SK-N-SH (cell line): Measurements from ENCODE around the gene KLHL18. TPM values are rescaled to one million over a fixed set of nuclear protein-coding genes. Genes with fewer than 3 reads are reported as not detected.

Source experiments
- CTCF ChIA-PET: fragments of 300-600, 350-600 bp; formaldehyde crosslinking; extraction: SDS; loops from one replicate; lab custom pipeline; 2021; lab: Yijun Ruan, JAX
- POLR2A ChIA-PET: fragments of 350-600 bp; sonication (Branson Sonifier 250); formaldehyde crosslinking; extraction: SDS; loops from one replicate; lab custom pipeline; 2020; ENCODE audit warnings: antibody characterized with exemption, inconsistent platforms; lab: Yijun Ruan, JAX
- DNase-seq: peaks from one replicate; pipeline ENCODE4 v3.0.0; 2012
- H2AFZ ChIP-seq: fragments of 200-600 bp; sonication (generic); 2 replicates; pipeline ENCODE4 v1.8.1; 2016; ENCODE audit warnings: antibody characterized with exemption, mild to moderate bottlenecking, low read depth
- H3F3A ChIP-seq: fragments of 200-600 bp; sonication (generic); replicated peaks from 2 replicates; pipeline ENCODE3; 2016; ENCODE audit warnings: antibody characterized with exemption, mild to moderate bottlenecking; ENCODE audit not compliant: insufficient read depth
- H3K27ac ChIP-seq, 2 experiments: fragments of 200-500 bp in 1 of 2; fragments of 200-600 bp in 1 of 2; sonication (Bioruptor generic) in 1 of 2; sonication (generic), shearing (Covaris generic) in 1 of 2; 2 replicates each; pipeline versions ENCODE4 v1.5.1 to v1.6.1; 2014 to 2016; ENCODE audit warnings: low read depth in 2 of 2, inconsistent platforms in 1 of 2, low read length in 1 of 2, mild to moderate bottlenecking in 1 of 2, mixed read lengths in 1 of 2
- H3K27me3 ChIP-seq: fragments of 200-600 bp; sonication (generic), shearing (Covaris generic); 2 replicates; pipeline ENCODE4 v1.6.1; 2016; ENCODE audit warnings: mixed run types; ENCODE audit not compliant: insufficient read depth
- H3K36me3 ChIP-seq, 2 experiments: fragments of 200-500 bp in 1 of 2; fragments of 200-600 bp in 1 of 2; sonication (Bioruptor generic) in 1 of 2; sonication (generic) in 1 of 2; replicated peaks in 1 of 2; 2 replicates each; pipeline versions ENCODE3 to v1.5.1; 2014 to 2016; ENCODE audit warnings: low read length in 1 of 2, mild to moderate bottlenecking in 1 of 2; ENCODE audit not compliant: insufficient read depth in 2 of 2, control insufficient read depth in 1 of 2
- H3K4me1 ChIP-seq, 2 experiments: fragments of 200-500 bp in 1 of 2; fragments of 200-600 bp in 1 of 2; sonication (Bioruptor generic) in 1 of 2; sonication (generic), shearing (Covaris generic) in 1 of 2; 2 replicates each; pipeline versions ENCODE4 v1.5.1 to v1.6.1; 2014 to 2016; ENCODE audit warnings: low read depth in 1 of 2, low read length in 1 of 2, mixed run types in 1 of 2; ENCODE audit not compliant: insufficient read depth in 2 of 2, control insufficient read depth in 1 of 2
- H3K4me2 ChIP-seq: fragments of 200-600 bp; sonication (generic), shearing (Covaris generic); 2 replicates; pipeline ENCODE4 v1.6.1; 2017; ENCODE audit warnings: mixed run types
- H3K4me3 ChIP-seq, 2 experiments: fragments of 200-500 bp in 1 of 2; fragments of 200-600 bp in 1 of 2; sonication (Bioruptor generic) in 1 of 2; sonication (generic), shearing (Covaris generic) in 1 of 2; 2 replicates each; pipeline versions ENCODE4 v1.5.1 to v1.8.1; 2014 to 2016; ENCODE audit warnings: low read depth in 2 of 2, inconsistent platforms in 1 of 2, low read length in 1 of 2, mild to moderate bottlenecking in 1 of 2, mixed read lengths in 1 of 2, moderate library complexity in 1 of 2
- H3K79me2 ChIP-seq: fragments of 200-600 bp; sonication (generic); 2 replicates; pipeline ENCODE4 v1.8.1; 2017; ENCODE audit warnings: mild to moderate bottlenecking; ENCODE audit not compliant: insufficient read depth
- H3K9ac ChIP-seq: fragments of 200-600 bp; sonication (generic); 2 replicates; pipeline ENCODE4 v1.6.1; 2017; ENCODE audit warnings: mixed run types
- H3K9me2 ChIP-seq: fragments of 200-600 bp; sonication (generic); 2 replicates; pipeline ENCODE4 v1.6.1; 2017; ENCODE audit warnings: mixed run types
- H3K9me3 ChIP-seq: fragments of 200-600 bp; sonication (generic); 2 replicates; pipeline ENCODE4 v1.6.1; 2017; ENCODE audit warnings: mixed run types, mild to moderate bottlenecking, moderate library complexity
- H4K20me1 ChIP-seq: fragments of 200-600 bp; sonication (generic); 2 replicates; pipeline ENCODE4 v1.6.1; 2017; ENCODE audit warnings: mild to moderate bottlenecking, mixed run types; ENCODE audit not compliant: insufficient read depth
- ELF1 ChIP-seq: IDR thresholded peaks from 2 replicates; pipeline ENCODE4 v1.4.0; 2012
- GABPA ChIP-seq: IDR thresholded peaks from 2 replicates; pipeline ENCODE4 v1.4.0; 2012; ENCODE audit warnings: low read depth, mild to moderate bottlenecking
- JUND ChIP-seq: IDR thresholded peaks from 2 replicates; pipeline ENCODE4 v1.4.0; 2012
- MAX ChIP-seq: IDR thresholded peaks from 2 replicates; pipeline ENCODE4 v1.4.0; 2012; ENCODE audit warnings: low read depth
- MEF2A ChIP-seq: IDR thresholded peaks from 2 replicates; pipeline ENCODE4 v1.4.0; 2012; ENCODE audit warnings: low read depth, borderline replicate concordance
- MXI1 ChIP-seq: IDR thresholded peaks from 2 replicates; pipeline ENCODE4 v1.6.1; 2012; ENCODE audit warnings: mild to moderate bottlenecking, low read depth, low read length, improper control_type of control experiment
- RAD21 ChIP-seq: IDR thresholded peaks from 2 replicates; pipeline ENCODE4 v1.6.1; 2012; ENCODE audit warnings: mild to moderate bottlenecking, low read length
- RCOR1 ChIP-seq: fragments of 150-350 bp; IDR thresholded peaks from 2 replicates; pipeline ENCODE4 v1.6.1; 2017; ENCODE audit warnings: antibody characterized with exemption, low read length
- REST ChIP-seq: IDR thresholded peaks from 2 replicates; pipeline ENCODE4 v1.6.1; 2012; ENCODE audit warnings: mild to moderate bottlenecking, low read depth, low read length, moderate library complexity
- RFX5 ChIP-seq: IDR thresholded peaks from 2 replicates; pipeline ENCODE4 v1.6.1; 2012; ENCODE audit warnings: mild to moderate bottlenecking, improper control_type of control experiment, low read length
- RXRA ChIP-seq: IDR thresholded peaks from 2 replicates; pipeline ENCODE4 v1.4.0; 2012; ENCODE audit warnings: low read depth, mild to moderate bottlenecking, borderline replicate concordance
- SIN3A ChIP-seq: IDR thresholded peaks from 2 replicates; pipeline ENCODE4 v1.6.1; 2012; ENCODE audit warnings: low read depth, mild to moderate bottlenecking, low read length, moderate library complexity, borderline replicate concordance
- SMC3 ChIP-seq: IDR thresholded peaks from 2 replicates; pipeline ENCODE4 v1.6.1; 2012; ENCODE audit warnings: low read depth, low read length, improper control_type of control experiment
- TCF12 ChIP-seq: IDR thresholded peaks from 2 replicates; pipeline ENCODE4 v1.4.0; 2012
- USF1 ChIP-seq: IDR thresholded peaks from 2 replicates; pipeline ENCODE4 v1.4.0; 2012; ENCODE audit warnings: low read depth, borderline replicate concordance
- YY1 ChIP-seq: IDR thresholded peaks from 2 replicates; pipeline ENCODE4 v1.4.0; 2012; ENCODE audit warnings: low read depth, mild to moderate bottlenecking
- ZBTB33 ChIP-seq: IDR thresholded peaks from 2 replicates; pipeline ENCODE4 v1.4.0; 2012; ENCODE audit warnings: low read depth, borderline replicate concordance
- WGBS: methylation state at CpG from one replicate; pipeline ENCODE4 v1.1.6; 2017; ENCODE audit warnings: low lambda C conversion rate; 5-methylcytosine and 5-hydroxymethylcytosine counted together
- polyA plus RNA-seq, 3 experiments: library from polyadenylated mRNA; depleted of rRNA; stranded (reverse); fragments of >200 nt; gene quantifications; 2 replicates each; pipeline ENCODE4 v1.2.3, GENCODE V29; 2012

Gene KLHL18
- polyA plus RNA-seq, 1 of the 3 experiments (the other 2 are of a cell fraction) = 55.2 TPM

- TF ChIP-seq ZBTB33 (no peak), MEF2A (no peak), YY1 (no peak), MXI1 (no peak)
Measured at GRCh38 chr3:47318916-47319315, 36.2 kb downstream of the KLHL18 start (continued).

GRCh38 chr3:47319956-47320355, 37.2 kb downstream of the KLHL18 start:
- H3K9me2 ChIP-seq = no peaks in the 10 kb centered on the region
- H2AFZ ChIP-seq = no peak overlapping the region
- TF ChIP-seq JUND (no peak), RCOR1 (no peak), MEF2A (no peak), USF1 (no peak), TCF12 (no peak), ELF1 (no peak), YY1 (no peak), GABPA (no peak), RXRA (no peak), MAX (no peak), SIN3A (no peak), SMC3 (no peak), RFX5 (no peak), RAD21 (no peak), MXI1 (no peak), ZBTB33 (no peak), REST (no peak)
- H3K9me3 ChIP-seq = no peaks in the 10 kb centered on the region
- peaks cover 3 to 20% of the 10 kb centered on the region in 2 experiments for H3K36me3 ChIP-seq
- no peak for DNase-seq
- H4K20me1 ChIP-seq = no peaks in the 10 kb centered on the region
- H3K4me3 ChIP-seq = no peak overlapping the region
- no peaks in the 10 kb centered on the region for H3K79me2 ChIP-seq
- CTCF ChIA-PET = interaction anchor here (1.9 kb wide), 1 partner anchor 396 kb away, joined by 6 read pairs; no protein-coding TSS in a partner anchor
- no peak overlapping the region for H3K4me2 ChIP-seq
- H3K27ac ChIP-seq = no peak overlapping the region
- no peaks in the 10 kb centered on the region for H3K4me1 ChIP-seq
- H3K9ac ChIP-seq = no peak overlapping the region
- H3K27me3 ChIP-seq = no peaks in the 10 kb centered on the region
- H3F3A ChIP-seq = peaks cover 4% of the 10 kb centered on the region
- POLR2A ChIA-PET = no interaction called here
- WGBS = 46% methylated on average over 2 of the region's 2 CpGs
